PFSK-1 (cell line): ENCODE data around the gene ZNF318.

Experiments used
- FOXP2 ChIP-seq: optimal IDR thresholded peaks from 2 replicates; pipeline ENCODE3; 2011; ENCODE audit warnings: borderline replicate concordance, control low read depth, inconsistent platforms; ENCODE audit not compliant: insufficient read depth; ENCODE audit errors: extremely low read length, extremely low read depth
- POLR2AphosphoS5 ChIP-seq: IDR thresholded peaks from 2 replicates; pipeline ENCODE4 v1.6.1; 2012; ENCODE audit warnings: low read depth, mild to moderate bottlenecking, control low read depth, low read length, moderate library complexity
- SIN3A ChIP-seq: IDR thresholded peaks from 2 replicates; pipeline ENCODE4 v1.6.1; 2012; ENCODE audit warnings: mild to moderate bottlenecking, low read length, moderate library complexity, borderline replicate concordance; ENCODE audit not compliant: insufficient read depth
- TAF1 ChIP-seq: IDR thresholded peaks from 2 replicates; pipeline ENCODE4 v1.6.1; 2012; ENCODE audit warnings: low read length, control low read depth, borderline replicate concordance; ENCODE audit not compliant: insufficient read depth
- TF ChIP-seq, protein P1 (sequence below), 2 experiments: IDR thresholded peaks; 2 replicates each; pipeline versions ENCODE4 v1.6.1 to v1.8.0; 2011 to 2012; ENCODE audit warnings: low read depth in 2 of 2, low read length in 2 of 2, control low read depth in 1 of 2, inconsistent platforms in 1 of 2, mild to moderate bottlenecking in 1 of 2, moderate library complexity in 1 of 2; ENCODE audit not compliant: insufficient read depth in 1 of 2

The ZNF318 gene

DNA sequence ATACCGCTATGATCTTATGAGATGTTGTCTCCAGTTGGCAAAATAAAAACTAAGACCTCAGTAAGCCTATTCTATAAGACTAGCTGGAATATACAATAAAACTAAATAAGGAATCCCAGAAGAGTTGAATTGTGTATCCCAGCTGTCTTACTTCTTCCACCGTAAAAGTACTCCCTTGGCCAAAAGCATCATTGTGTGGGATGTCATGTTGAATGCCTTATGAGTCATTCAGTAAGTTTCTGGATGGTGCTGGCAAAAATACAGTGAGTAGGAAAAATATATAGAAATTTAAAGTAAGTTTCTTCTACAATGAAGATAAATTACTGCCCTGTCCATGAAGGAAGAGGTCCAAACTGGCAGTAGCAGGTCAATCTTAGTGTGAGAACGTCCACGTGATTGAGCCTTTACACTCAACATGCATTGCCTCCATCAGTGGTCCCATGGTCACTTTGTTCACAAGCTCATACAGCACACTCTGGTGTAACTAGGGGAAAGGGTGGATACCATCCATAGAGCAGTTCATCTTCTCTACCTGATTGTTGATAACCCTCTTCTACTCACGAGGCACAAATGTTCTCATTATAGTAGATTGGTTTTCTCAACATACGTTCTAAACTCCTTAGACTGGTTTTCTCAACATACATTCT, 13.7 kb upstream of the ZNF318 start:
- TF ChIP-seq POLR2AphosphoS5 (no peak), SIN3A (no peak), FOXP2 (no peak), TAF1 (no peak)
- TF ChIP-seq, protein P1, sequence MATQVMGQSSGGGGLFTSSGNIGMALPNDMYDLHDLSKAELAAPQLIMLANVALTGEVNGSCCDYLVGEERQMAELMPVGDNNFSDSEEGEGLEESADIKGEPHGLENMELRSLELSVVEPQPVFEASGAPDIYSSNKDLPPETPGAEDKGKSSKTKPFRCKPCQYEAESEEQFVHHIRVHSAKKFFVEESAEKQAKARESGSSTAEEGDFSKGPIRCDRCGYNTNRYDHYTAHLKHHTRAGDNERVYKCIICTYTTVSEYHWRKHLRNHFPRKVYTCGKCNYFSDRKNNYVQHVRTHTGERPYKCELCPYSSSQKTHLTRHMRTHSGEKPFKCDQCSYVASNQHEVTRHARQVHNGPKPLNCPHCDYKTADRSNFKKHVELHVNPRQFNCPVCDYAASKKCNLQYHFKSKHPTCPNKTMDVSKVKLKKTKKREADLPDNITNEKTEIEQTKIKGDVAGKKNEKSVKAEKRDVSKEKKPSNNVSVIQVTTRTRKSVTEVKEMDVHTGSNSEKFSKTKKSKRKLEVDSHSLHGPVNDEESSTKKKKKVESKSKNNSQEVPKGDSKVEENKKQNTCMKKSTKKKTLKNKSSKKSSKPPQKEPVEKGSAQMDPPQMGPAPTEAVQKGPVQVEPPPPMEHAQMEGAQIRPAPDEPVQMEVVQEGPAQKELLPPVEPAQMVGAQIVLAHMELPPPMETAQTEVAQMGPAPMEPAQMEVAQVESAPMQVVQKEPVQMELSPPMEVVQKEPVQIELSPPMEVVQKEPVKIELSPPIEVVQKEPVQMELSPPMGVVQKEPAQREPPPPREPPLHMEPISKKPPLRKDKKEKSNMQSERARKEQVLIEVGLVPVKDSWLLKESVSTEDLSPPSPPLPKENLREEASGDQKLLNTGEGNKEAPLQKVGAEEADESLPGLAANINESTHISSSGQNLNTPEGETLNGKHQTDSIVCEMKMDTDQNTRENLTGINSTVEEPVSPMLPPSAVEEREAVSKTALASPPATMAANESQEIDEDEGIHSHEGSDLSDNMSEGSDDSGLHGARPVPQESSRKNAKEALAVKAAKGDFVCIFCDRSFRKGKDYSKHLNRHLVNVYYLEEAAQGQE (IDR thresholded peaks at IDR 0.05; ENCODE audit: insufficient read depth in 1 of 2, low read depth in 2 of 2, low read length in 2 of 2), result no peak

DNA sequence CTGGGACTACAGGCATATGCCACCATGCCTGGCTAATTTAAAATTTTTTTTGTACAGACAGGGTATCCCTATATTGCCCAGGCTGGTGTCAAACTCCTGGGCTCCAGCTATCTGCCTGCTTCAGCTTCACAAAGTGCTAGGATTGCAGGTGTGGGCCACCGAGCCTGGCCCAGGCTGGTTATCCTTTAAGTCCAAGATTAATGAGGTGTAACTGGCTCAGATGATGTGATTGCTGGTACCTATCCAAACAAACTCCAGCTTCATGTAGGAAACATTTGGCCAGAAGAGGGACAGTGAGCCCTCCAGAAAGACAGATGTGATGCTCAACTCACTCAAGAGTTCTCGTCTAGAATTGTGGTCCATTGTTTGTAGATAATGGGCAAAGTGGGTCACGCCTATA, 9.2 kb upstream of the ZNF318 start:
- no peak for TF ChIP-seq SIN3A
- TF ChIP-seq FOXP2, result no peak
- TF ChIP-seq, protein P1 (IDR thresholded peaks at IDR 0.05; ENCODE audit: insufficient read depth in 1 of 2, low read depth in 2 of 2, low read length in 2 of 2), result no peak
- TF ChIP-seq TAF1, result no peak
- TF ChIP-seq POLR2AphosphoS5, result no peak

DNA sequence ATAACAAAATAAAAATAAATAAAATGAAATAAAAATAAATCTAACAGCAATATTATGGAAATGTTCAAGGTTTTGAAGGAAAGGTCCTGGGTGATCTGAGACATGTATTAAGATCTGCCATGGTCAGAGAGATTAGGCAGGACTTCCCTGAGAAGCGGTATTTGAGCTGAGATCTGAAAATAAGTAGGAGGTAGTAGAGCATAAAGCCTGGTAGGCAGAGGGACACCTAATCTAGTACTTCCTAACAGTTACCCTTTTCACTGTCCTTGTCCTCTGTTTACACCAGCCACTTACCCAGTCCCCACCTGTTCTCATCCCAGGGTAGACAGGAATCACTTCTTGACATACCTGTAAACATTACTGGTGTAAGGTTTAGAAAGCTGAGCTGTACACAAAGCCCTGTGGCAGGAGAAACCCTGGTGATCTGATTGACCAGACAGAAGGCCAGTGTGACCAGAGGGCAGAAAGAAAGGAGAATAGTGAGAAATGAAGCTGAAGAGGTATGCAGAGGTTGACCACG, 8.3 kb upstream of the ZNF318 start:
- TF ChIP-seq, protein P1 (IDR thresholded peaks at IDR 0.05; ENCODE audit: insufficient read depth in 1 of 2, low read depth in 2 of 2, low read length in 2 of 2), result no peak
- no peak for TF ChIP-seq SIN3A
- no peak for TF ChIP-seq TAF1
- TF ChIP-seq POLR2AphosphoS5, result no peak
- TF ChIP-seq FOXP2, result no peak

DNA sequence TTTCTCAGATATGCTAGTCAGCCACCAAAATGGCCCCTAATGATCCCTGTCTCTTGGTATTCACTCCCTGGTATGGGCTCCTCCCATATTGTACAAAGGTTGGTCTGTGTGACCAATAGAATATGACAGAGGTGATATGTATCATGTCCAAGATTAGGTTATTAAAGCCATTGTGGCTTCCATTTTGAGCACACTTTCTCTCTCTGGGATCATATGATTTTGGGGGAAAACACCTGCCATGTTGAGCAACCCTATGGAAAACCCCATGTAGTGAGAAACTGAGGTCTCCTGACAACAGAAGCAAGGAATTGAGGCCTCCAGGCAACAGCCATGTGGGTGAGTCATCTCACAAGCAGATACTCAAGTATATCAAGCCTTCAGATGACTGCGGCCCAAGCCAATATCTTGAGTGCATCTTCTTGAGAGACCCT, 7.1 kb upstream of the ZNF318 start:
- TF ChIP-seq FOXP2 (no peak), POLR2AphosphoS5 (no peak), SIN3A (no peak), TAF1 (no peak)
- TF ChIP-seq, protein P1 (IDR thresholded peaks at IDR 0.05; ENCODE audit: insufficient read depth in 1 of 2, low read depth in 2 of 2, low read length in 2 of 2), result no peak

DNA sequence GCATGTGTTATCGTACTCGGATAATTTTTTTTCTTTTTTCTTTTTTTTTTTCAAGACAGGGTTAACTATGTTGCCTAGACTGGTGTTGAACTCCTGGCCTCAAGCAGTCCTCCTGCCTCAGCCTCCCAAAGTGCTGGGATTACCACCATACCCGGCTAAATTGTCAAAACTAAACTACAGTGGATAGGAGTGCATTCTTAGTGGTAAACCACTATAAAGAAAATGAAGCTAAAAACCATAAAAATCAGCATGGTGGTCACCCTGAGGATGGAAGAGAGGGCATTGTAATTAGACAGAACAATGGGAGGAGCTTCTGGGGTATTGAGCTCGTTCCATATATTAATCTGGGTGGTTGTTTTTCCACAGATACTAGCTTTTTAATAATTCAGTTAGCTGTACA, 6.2 kb upstream of the ZNF318 start:
- no peak for TF ChIP-seq TAF1
- TF ChIP-seq, protein P1 (IDR thresholded peaks at IDR 0.05; ENCODE audit: insufficient read depth in 1 of 2, low read depth in 2 of 2, low read length in 2 of 2), result no peak
- TF ChIP-seq FOXP2, result no peak
- TF ChIP-seq POLR2AphosphoS5, result no peak
- no peak for TF ChIP-seq SIN3A
